Prostate gland (tissue), 2 donors: Measurements from ENCODE around the gene SEMA4C. TPM values are rescaled to one million over a fixed set of nuclear protein-coding genes. Genes with fewer than 3 reads are reported as not detected.

Source experiments
- DNase-seq: peaks from one replicate; pipeline ENCODE4 v3.0.0-alpha.2; 2019; ENCODE audit warnings: low spot score
- H3K27ac ChIP-seq, 2 donors: fragments of 200-600 bp; sonication (generic); 2 replicates each; pipeline ENCODE4 v1.5.1; 2017 to 2019
- H3K27me3 ChIP-seq: fragments of 200-600 bp; sonication (generic); replicated peaks from 2 replicates; pipeline ENCODE4 v1.5.1; 2019; ENCODE audit not compliant: insufficient read depth
- H3K36me3 ChIP-seq, 2 donors: fragments of 200-600 bp; sonication (generic); 1 replicate in 1 of 2; 2 replicates in 1 of 2; pipeline versions ENCODE4 v1.5.1 to v1.8.1; 2017 to 2019
- H3K4me1 ChIP-seq: fragments of 200-600 bp; sonication (generic); replicated peaks from 2 replicates; pipeline ENCODE4 v1.5.1; 2019
- H3K4me3 ChIP-seq, 2 donors: fragments of 200-600 bp; sonication (generic); 2 replicates each; pipeline ENCODE4 v1.5.1; 2017 to 2019
- H3K9me3 ChIP-seq: fragments of 200-600 bp; sonication (generic); 2 replicates; pipeline ENCODE4 v1.5.1; 2017
- CTCF ChIP-seq, 4 experiments: fragments of 200-600 bp in 2 of 4; fragments of 450-650 bp in 2 of 4; sonication (generic) in 2 of 4; IDR thresholded peaks; 1 replicate in 3 of 4; 2 replicates in 1 of 4; pipeline ENCODE4 v1.5.1; 2016 to 2019; ENCODE audit warnings: antibody characterized with exemption in 4 of 4, mild to moderate bottlenecking in 2 of 4, moderate library complexity in 2 of 4
- POLR2A ChIP-seq: fragments of 450-650 bp; IDR thresholded peaks from one replicate; pipeline ENCODE4 v1.6.1; 2016; ENCODE audit warnings: antibody characterized with exemption, mild to moderate bottlenecking
- POLR2AphosphoS5 ChIP-seq: sonication (generic); formaldehyde crosslinking; IDR thresholded peaks from one replicate; pipeline ENCODE4 v1.6.1; 2017; ENCODE audit warnings: antibody characterized with exemption
- WGBS: methylation state at CpG from one replicate; pipeline ENCODE4 v1.1.5; 2018; 5-methylcytosine and 5-hydroxymethylcytosine counted together
- intact Hi-C: fragments of 100-400 bp; cut with DNase I; formaldehyde crosslinking; loops from one replicate; pipeline ENCODE4 v1.14.2; 2022
- total RNA-seq, 2 donors: library from RNA; depleted of rRNA; stranded (reverse); fragments of >200 nt; gene quantifications; one replicate each; pipeline ENCODE4 v1.1.0, GENCODE V29; 2016

SEMA4C gene
- total RNA-seq, 2 donors from 2014 or later: 35.8 to 45.9 TPM

- Histone ChIP-seq H3K4me1 (peaks cover 16% of the 10 kb centered on the region), H3K27ac (no peak overlapping the region), H3K36me3 (no peaks in the 10 kb centered on the region), H3K27me3 (no peaks in the 10 kb centered on the region), H3K4me3 (no peak overlapping the region), H3K9me3 (no peaks in the 10 kb centered on the region)
- TF ChIP-seq CTCF (IDR thresholded peaks at IDR 0.05) (no peak), POLR2A (no peak), POLR2AphosphoS5 (no peak)
- intact Hi-C loops: no loop called here
- no peak for DNase-seq
- 41% methylated on average over 7 of the region's 7 CpGs for WGBS
These were observed 33.9 kb upstream of the SEMA4C start for GRCh38 chr2:96903815-96904214.

- DNase-seq: no peak
- H3K4me3 ChIP-seq: no peak overlapping the region
- H3K9me3 ChIP-seq: no peaks in the 10 kb centered on the region
- no peaks in the 10 kb centered on the region for H3K36me3 ChIP-seq
- TF ChIP-seq CTCF (IDR thresholded peaks at IDR 0.05): no peak
- TF ChIP-seq POLR2AphosphoS5: no peak
- TF ChIP-seq POLR2A: no peak
- peaks cover 16% of the 10 kb centered on the region for H3K4me1 ChIP-seq
- intact Hi-C loops: no loop called here
- 91% methylated on average over 7 of the region's 7 CpGs for WGBS
- no peak overlapping the region for H3K27ac ChIP-seq
- no peaks in the 10 kb centered on the region for H3K27me3 ChIP-seq
These were observed 33.4 kb upstream of the SEMA4C start for GRCh38 chr2:96903318-96903717.

GRCh38 chr2:96900237-96900636 lies 30.4 kb upstream of the SEMA4C start:
- no peaks in the 10 kb centered on the region for H3K4me1 ChIP-seq
- DNase-seq: no peak
- no peaks in the 10 kb centered on the region for H3K27me3 ChIP-seq
- H3K36me3 ChIP-seq: no peaks in the 10 kb centered on the region
- no peak overlapping the region for H3K27ac ChIP-seq
- H3K9me3 ChIP-seq: no peaks in the 10 kb centered on the region
- intact Hi-C loops: no loop called here
- WGBS: 91% methylated on average over 10 of the region's 10 CpGs
- no peak overlapping the region for H3K4me3 ChIP-seq
- TF ChIP-seq POLR2A: no peak
- TF ChIP-seq CTCF (IDR thresholded peaks at IDR 0.05): no peak
- no peak for TF ChIP-seq POLR2AphosphoS5

DNA sequence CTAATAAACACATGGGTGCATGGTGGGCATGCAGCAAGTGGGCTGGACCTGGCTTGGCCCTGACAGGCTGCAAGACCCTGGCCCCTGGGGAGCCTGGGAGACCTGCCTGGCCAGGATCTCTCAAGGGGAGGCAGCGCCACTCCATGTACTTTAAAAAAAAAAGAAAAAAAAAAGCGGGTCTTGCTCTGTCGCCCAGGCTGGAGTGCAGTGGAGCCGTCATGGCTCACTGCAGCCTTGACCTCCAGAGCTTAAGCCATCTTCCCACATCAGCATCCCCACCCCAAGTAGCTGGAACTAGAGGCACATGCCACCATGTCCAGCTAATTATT lies 29.5 kb upstream of the SEMA4C start:
- no peaks in the 10 kb centered on the region for H3K27me3 ChIP-seq
- no peak overlapping the region for H3K4me3 ChIP-seq
- intact Hi-C loops: no loop called here
- H3K9me3 ChIP-seq: no peaks in the 10 kb centered on the region
- no peak for DNase-seq
- TF ChIP-seq POLR2AphosphoS5 (no peak), CTCF (IDR thresholded peaks at IDR 0.05) (no peak)
- no peaks in the 10 kb centered on the region for H3K4me1 ChIP-seq
- H3K27ac ChIP-seq: no peak overlapping the region
- H3K36me3 ChIP-seq: no peaks in the 10 kb centered on the region
- WGBS: 82% methylated on average over 4 of the region's 4 CpGs

DNA sequence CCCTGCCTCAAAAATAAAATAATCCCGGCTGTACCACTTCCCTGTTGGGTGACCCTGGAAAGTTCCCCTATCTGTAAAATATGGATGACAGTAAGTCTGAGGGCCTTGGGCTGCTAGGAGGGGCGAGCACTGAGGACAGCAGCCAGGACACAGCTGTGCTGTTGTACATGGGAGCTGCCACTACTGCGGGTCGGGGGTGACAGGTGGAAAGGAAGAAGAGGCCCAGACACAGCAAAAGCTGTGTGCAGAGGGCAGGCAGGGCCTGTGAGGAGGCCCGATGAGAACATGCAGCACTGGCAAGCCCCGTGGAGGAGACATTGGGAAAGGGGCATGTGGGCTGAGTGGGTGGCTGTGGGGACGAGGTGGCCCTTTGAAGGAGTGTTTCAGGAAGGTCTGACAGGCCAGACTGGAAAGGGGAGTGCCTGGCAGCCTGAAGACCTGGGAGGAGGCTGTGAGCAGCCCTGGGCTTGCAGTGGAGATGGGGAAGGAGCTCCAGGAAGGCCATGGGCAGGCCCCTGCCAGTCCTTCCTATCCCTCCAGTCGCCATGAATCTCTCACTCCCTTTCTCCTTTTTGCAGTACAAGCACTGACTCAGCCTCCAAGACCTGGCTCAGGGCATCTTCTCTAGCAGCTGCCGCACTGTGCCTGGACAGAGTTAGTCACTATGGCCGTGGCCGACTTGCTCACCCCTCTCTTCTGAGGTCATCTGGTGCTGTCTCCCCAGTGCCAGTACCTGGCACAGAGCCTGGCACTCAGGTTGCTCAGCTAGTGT lies 28.9 kb upstream of the SEMA4C start:
- no peak overlapping the region for H3K4me3 ChIP-seq
- no peaks in the 10 kb centered on the region for H3K27me3 ChIP-seq
- TF ChIP-seq POLR2A: no peak
- intact Hi-C loops: no loop called here
- 60% methylated on average over 11 of the region's 11 CpGs for WGBS
- H3K27ac ChIP-seq: no peak overlapping the region
- no peaks in the 10 kb centered on the region for H3K9me3 ChIP-seq
- no peaks in the 10 kb centered on the region for H3K36me3 ChIP-seq
- H3K4me1 ChIP-seq: no peaks in the 10 kb centered on the region
- DNase-seq: no peak
